HFFc6 (cell line): ENCODE results near the gene CSNK2A3. TPM values are rescaled to one million over a fixed set of nuclear protein-coding genes. Genes with fewer than 3 reads are reported as not detected.

Experiments
- DNase-seq: peaks from one replicate; pipeline ENCODE4 v3.0.0-alpha.2; 2018
- H3K27ac Mint-ChIP-seq: 2 replicates; pipeline ENCODE4 v1.8.0; 2020; ENCODE audit warnings: mild to moderate bottlenecking, mixed read lengths
- H3K27me3 Mint-ChIP-seq: 2 replicates; pipeline ENCODE4 v1.8.0; 2021; ENCODE audit warnings: mild to moderate bottlenecking, moderate library complexity, mixed read lengths; ENCODE audit not compliant: insufficient read depth
- H3K36me3 Mint-ChIP-seq: 2 replicates; pipeline ENCODE4 v1.8.0; 2021; ENCODE audit warnings: low read depth, mixed read lengths
- H3K4me1 Mint-ChIP-seq: 2 replicates; pipeline ENCODE4 v1.8.0; 2020; ENCODE audit warnings: low read depth, mixed read lengths
- H3K4me3 Mint-ChIP-seq: 2 replicates; pipeline ENCODE4 v1.8.0; 2020; ENCODE audit warnings: mild to moderate bottlenecking, moderate library complexity, mixed read lengths
- H3K9me3 Mint-ChIP-seq: 2 replicates; pipeline ENCODE4 v1.8.0; 2020; ENCODE audit warnings: mild to moderate bottlenecking, mixed read lengths
- CTCF ChIP-seq: fragments of 200-600 bp; sonication (generic); IDR thresholded peaks from 2 replicates; pipeline ENCODE4 v1.5.0; 2021; ENCODE audit warnings: antibody characterized with exemption, mild to moderate bottlenecking
- total RNA-seq, 6 experiments: library from RNA; stranded (reverse); fragmentation: NEBNext Ultra II Directional; extraction: Animal tissue kit (Norgen Biotek cat#: 25700); gene quantifications; 2 replicates in 1 of 6; 3 replicates in 5 of 6; pipeline ENCODE4 v1.2.3, GENCODE V29; 2021

Gene CSNK2A3
- total RNA-seq, 6 experiments from 2014 or later, result 1.2 to 3.6 (median 2.0) TPM

- Mint-ChIP-seq H3K27me3 (peaks cover 18% of the 10 kb centered on the region; the same call in 1 of the 2 replicates), H3K27ac (no peak overlapping the region), H3K9me3 (peaks cover 5% of the 10 kb centered on the region), H3K36me3 (peaks cover 11% of the 10 kb centered on the region; the same call in 1 of the 2 replicates), H3K4me1 (no peaks in the 10 kb centered on the region), H3K4me3 (no peak overlapping the region)
- TF ChIP-seq CTCF, result no peak
- no peak for DNase-seq
Observed at GRCh38 chr11:11370962-11371303, 17.9 kb upstream of the CSNK2A3 start.

DNA sequence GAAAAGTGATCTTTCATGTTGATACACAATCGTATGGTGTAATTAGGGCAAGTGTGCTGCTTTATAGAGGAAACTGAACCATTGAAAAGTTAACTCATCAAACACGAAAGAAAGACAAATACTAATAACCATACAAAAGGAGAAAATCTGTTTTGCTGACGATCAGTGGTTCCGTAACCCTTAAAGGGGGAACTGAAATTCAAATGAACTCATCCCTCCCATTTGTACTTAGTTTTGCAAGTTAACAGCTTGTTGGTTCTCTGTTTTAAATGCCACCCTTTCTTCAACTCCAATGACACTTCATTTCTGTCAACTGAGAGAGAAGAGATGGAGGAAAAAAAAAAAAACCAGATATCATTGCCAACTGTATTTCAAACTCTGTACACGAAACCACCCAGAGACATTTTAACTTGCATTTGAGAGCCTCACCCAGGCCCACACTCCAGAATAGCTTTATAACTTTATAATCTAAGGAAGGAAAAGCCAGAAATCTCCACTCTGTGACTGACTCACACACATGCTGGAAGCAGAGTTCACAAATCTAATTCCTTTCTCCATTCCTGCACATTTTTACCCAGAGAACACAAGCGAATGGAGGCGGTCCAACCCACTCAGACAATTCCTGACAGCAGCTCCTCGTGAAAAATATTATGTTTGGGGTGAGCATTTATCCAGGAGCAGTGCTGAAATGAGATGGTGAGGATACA lies 17.4 kb upstream of the CSNK2A3 start:
- peaks cover 5% of the 10 kb centered on the region for H3K9me3 Mint-ChIP-seq
- no peak overlapping the region for H3K4me3 Mint-ChIP-seq
- H3K27ac Mint-ChIP-seq, result no peak overlapping the region
- DNase-seq, result no peak
- H3K36me3 Mint-ChIP-seq, result peaks cover 11% of the 10 kb centered on the region; the same call in 1 of the 2 replicates
- H3K4me1 Mint-ChIP-seq, result no peaks in the 10 kb centered on the region
- no peak for TF ChIP-seq CTCF
- peaks cover 16% of the 10 kb centered on the region; the same call in 1 of the 2 replicates for H3K27me3 Mint-ChIP-seq

DNA sequence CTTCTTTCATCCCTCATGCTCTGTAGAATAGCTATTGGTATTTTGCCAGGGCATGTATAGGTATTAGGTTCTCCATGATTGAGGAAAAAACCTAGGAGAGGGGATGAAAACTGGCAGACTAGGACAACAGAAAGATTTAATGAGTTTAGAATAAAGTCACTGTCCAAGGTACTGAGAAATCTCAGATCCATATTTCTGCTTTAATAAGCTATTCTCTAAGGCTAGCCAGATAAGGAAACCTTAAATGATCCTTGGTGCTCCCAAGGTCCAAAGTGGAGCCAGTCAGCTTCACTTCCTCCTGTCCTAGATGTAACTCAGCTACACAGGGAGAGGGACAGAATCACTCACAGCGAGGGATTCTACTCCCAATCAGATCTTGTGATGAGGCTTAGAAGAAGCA lies 13.7 kb upstream of the CSNK2A3 start:
- DNase-seq, result no peak

DNA sequence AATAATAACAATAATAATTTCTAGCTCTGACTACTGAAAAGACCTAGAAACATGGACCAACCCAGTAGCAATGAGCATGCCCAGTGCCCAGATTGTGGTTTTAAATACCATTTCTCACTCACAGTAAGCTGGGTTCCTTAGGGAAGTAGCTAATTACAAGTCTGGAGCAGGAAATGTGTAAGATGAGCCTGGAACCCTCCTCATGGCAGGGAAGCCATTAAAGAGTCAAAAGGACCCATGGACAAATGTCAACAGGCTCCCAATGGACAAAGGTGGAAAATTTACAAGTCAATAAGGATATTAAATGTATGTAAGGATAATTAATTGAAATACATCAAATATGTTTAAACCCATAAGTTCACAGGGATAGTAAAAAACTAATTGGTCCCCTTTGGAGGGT lies 10.6 kb upstream of the CSNK2A3 start:
- Mint-ChIP-seq H3K4me1 (no peaks in the 10 kb centered on the region), H3K4me3 (no peak overlapping the region), H3K9me3 (peaks cover 3% of the 10 kb centered on the region), H3K27ac (no peak overlapping the region), H3K27me3 (peaks cover 15% of the 10 kb centered on the region), H3K36me3 (peaks cover 8% of the 10 kb centered on the region)
- no peak for DNase-seq
- TF ChIP-seq CTCF, result no peak

More for the DNA sequence above, 13.7 kb upstream of the CSNK2A3 start:
- Mint-ChIP-seq H3K4me3 (no peak overlapping the region), H3K9me3 (peaks cover 5% of the 10 kb centered on the region), H3K36me3 (peaks cover 11% of the 10 kb centered on the region), H3K27me3 (peaks cover 11% of the 10 kb centered on the region; the same call in 1 of the 2 replicates), H3K4me1 (no peaks in the 10 kb centered on the region), H3K27ac (no peak overlapping the region)
- TF ChIP-seq CTCF, result no peak

- H3K9me3 Mint-ChIP-seq, result no peaks in the 10 kb centered on the region
- no peak for TF ChIP-seq CTCF
- H3K27me3 Mint-ChIP-seq, result peaks cover 36% of the 10 kb centered on the region
- no peak overlapping the region for H3K4me3 Mint-ChIP-seq
- no peaks in the 10 kb centered on the region for H3K36me3 Mint-ChIP-seq
- H3K4me1 Mint-ChIP-seq, result no peaks in the 10 kb centered on the region
- DNase-seq, result no peak
- no peak overlapping the region for H3K27ac Mint-ChIP-seq
Observed at GRCh38 chr11:11359611-11360010, 6.6 kb upstream of the CSNK2A3 start.
